Gastroesophageal sphincter (tissue), 3 donors: ENCODE measurements around the gene HCFC1R1.
"Not testable (repeated sequence)": the region's sequence is repeated elsewhere in the genome, so short reads cannot be mapped to it uniquely, and the experiment has no call there.

ENCODE experiments used
- CTCF ChIP-seq, 4 experiments: fragments of 200-600 bp in 2 of 4; fragments of 450-650 bp in 2 of 4; sonication (generic) in 1 of 4; IDR thresholded peaks; one replicate each; pipeline ENCODE4 v1.5.1; 2017 to 2019; ENCODE audit warnings: antibody characterized with exemption in 4 of 4, mild to moderate bottlenecking in 2 of 4, moderate library complexity in 2 of 4
- POLR2A ChIP-seq, 2 donors: fragments of 450-650 bp; IDR thresholded peaks; one replicate each; pipeline ENCODE4 v1.6.1; 2017; ENCODE audit warnings: antibody characterized with exemption in 2 of 2, mild to moderate bottlenecking in 2 of 2, moderate library complexity in 1 of 2
- POLR2AphosphoS5 ChIP-seq: sonication (generic); formaldehyde crosslinking; IDR thresholded peaks from one replicate; pipeline ENCODE4 v1.6.1; 2017; ENCODE audit warnings: antibody characterized with exemption

GRCh38 chr16:3055734-3056115 lies 32.0 kb upstream of the HCFC1R1 start:
- not testable (repeated sequence) for TF ChIP-seq CTCF (IDR thresholded peaks at IDR 0.05); POLR2A (IDR thresholded peaks at IDR 0.05); POLR2AphosphoS5
